ENCODE measurements around the gene RABGAP1.

Gene RABGAP1

DNA sequence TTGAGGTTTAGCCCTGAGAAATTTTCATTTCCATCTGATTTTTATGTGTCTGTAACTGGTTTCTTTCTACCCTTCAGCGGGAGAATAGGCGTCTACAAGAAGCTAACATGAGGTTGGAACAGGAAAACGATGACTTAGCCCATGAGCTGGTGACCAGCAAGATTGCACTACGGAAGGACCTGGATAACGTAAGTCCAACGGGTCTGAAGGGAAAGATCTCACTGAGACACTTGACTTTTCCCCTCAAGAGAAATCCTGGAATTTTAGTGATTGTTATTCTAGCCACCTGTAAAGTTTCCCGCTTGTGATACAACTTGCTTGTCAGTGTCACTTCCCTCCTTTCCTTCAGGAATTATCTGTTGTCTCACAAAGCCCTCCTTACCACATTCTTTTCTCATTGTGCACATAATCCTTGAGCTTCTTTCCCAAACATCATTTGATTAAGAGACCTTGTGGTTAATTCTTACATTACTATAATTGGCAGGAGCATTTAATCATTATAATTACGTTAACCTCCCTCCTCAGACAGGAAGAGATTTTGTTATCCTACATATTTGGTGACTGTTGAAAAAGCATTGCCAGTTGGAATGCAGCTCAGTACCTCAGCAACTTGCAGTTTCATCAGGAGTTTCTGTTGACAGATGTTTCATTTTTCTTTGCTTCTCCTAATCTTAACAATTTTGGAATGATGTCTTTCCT, 149.5 kb downstream of the RABGAP1 start:
- no peak for DNase-seq

DNA sequence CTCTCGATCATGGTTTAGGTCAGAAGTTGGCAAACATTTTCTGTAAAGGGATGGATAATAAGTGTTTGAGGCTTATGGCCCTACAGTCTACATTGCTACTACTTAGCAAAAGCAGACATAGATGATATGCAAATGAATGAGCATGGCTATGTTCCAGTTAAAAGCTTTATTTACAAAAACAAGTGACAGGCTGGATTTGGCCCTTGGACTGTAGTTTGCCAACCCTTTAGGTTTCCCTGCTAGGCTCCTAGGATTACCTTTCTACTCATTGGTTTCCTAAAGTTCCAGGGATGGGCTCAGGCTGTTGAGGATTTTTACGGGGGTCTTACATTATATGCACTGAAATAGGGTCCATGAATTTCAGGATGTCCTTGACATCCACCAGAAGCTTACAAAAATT, 150.1 kb downstream of the RABGAP1 start:
- DNase-seq: no peak

DNA sequence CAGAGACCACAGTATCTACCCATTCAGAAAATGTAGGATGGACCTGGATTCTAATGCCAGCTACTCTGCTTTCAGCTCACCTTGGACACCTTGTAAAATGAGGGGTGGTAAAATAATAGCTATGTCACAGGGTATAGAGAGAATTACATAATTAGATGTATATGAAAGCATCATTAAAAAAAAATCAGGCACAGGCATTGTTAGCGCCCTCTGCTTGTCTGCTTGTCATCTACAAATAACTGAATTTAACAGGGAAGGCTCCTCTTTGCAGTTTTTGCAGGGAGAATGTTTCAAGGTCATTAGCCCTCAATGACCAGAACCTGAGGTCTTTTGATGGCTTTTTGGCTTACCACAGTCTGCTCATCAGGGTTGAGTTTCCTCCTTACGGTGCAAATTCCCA, 150.6 kb downstream of the RABGAP1 start:
- no peak for DNase-seq

- no peak for DNase-seq
Measured at GRCh38 chr9:123093141-123093540, 152.3 kb downstream of the RABGAP1 start.

GRCh38 chr9:123096987-123097386, 156.2 kb downstream of the RABGAP1 start:
- no peak for DNase-seq

DNA sequence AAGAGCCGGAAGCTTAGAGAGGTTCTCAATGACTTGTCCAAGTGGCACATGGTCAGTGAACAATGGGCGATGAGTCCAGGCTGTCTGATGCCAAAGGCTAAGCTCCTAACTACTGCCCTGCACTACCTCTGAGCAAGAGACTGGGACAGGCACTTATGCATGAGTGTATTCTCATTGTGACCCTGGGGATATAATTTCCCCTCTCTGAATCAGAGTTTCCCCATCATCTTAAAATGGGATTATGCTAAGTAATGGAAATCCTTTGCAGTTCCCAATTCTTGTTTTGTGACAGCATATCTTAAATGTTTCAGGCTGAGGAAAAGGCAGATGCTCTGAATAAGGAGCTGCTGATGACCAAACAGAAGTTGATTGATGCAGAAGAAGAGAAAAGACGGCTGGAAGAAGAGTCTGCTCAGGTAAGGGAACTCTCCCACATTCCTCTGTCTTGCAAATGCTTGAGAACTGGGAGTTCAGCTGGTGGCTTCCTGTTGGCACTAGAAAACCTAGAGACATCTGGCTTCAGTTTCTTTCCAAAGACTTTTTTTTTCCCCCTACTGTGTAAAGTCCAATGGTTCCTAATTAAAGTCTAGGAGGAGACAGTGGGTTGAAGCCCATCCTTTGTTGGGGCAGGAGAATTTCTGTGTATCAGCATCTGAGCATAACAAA, 156.7 kb downstream of the RABGAP1 start:
- DNase-seq: no peak

GRCh38 chr9:123098096-123098459, 157.3 kb downstream of the RABGAP1 start:
- no peak for DNase-seq

- DNase-seq: no peak
Measured at GRCh38 chr9:123099042-123099441, 158.2 kb downstream of the RABGAP1 start.

DNA sequence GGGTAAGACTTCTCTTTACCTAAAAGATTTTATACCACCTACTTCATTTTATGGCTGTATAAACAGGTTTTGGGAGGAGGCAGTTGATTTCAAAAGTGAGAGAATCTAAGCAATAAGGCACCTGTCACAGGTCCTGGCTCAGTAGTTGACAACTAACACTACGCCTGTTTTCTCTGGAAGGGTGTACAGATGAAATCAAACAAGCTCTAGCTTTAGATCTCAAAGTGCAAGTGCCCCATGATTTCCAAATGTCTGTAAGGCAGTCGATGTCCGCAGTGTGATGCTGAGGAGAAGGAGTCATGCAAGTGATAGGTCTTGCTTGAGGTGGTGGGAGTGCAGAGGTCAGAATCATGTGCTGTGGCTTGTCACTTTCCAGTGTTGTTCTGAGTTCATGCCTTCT, 158.7 kb downstream of the RABGAP1 start:
- DNase-seq: no peak

- no peak for DNase-seq
Measured at GRCh38 chr9:123102375-123103113, 161.7 kb downstream of the RABGAP1 start.

- DNase-seq: no peak
Measured at GRCh38 chr9:123104807-123105206, 164.0 kb downstream of the RABGAP1 start.

GRCh38 chr9:123105490-123105889, 164.7 kb downstream of the RABGAP1 start:
- no peak for DNase-seq

DNA sequence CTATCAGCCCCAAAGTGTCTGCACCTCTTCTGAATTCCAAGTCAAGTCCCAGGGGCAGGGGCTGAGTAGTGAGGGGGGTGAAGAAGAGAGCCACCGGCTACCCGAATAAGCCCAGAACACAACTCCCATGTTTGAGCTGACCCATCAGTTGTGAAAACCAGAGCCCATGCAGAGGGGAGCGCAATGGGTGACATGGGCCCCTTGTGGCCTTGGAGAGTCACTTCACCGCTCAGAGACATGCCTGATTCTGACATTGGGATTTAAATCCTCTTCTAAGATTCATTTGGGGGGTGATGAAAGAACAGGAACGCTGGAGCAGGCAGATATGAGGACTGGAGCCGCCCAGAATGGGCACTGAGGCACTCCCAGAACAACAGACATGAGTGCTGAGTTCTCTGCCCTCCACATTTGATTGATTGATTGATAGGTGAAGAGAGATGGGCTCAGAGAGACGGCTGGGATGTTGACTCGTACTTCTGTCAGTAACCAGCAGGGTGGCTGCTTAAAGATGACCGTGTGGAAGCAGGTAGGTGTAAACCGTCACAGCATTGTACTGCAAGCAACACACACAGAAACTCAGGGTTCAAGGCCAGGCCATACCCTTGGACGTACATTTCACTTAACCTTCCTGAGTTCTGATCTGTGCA, 166.9 kb downstream of the RABGAP1 start:
- DNase-seq: no peak

- DNase-seq: no peak
Measured at GRCh38 chr9:123108976-123109375, 168.2 kb downstream of the RABGAP1 start.

DNA sequence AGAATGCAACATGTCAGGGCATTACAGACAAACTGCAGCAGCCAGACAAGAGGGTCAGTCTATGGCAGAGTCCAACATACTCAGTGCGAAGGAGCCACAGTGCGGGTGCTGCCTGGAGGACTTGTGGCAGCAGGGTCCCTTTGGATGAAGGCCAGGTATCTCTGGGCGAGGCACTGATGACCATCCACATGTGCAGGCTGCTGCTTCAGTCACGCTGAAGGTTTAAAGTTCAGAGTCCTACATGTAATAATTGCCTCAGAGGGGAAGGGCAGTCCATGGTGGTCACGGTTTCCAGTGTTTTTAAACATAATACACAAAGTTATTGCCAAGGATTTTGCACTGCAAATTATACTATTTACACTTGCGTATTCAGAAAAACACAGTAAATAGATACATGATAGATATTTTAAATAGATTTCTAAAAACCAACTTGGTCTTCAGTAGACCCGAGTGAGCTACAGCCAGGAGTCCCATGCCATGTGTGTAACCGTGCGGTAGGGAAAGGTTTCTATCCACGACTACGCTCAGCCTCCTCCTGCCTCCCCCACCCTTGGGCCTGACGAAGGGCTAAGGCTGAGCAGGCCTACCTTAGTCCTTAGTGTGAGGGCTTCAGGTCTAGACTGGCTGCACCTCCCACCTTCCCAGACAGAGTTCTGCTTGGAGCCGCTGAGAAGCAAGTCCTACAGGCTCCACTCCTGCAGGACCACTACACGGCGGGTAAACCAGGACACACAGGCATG, 168.9 kb downstream of the RABGAP1 start:
- no peak for DNase-seq

- DNase-seq: no peak
Measured at GRCh38 chr9:123111427-123112014, 170.7 kb downstream of the RABGAP1 start.

DNA sequence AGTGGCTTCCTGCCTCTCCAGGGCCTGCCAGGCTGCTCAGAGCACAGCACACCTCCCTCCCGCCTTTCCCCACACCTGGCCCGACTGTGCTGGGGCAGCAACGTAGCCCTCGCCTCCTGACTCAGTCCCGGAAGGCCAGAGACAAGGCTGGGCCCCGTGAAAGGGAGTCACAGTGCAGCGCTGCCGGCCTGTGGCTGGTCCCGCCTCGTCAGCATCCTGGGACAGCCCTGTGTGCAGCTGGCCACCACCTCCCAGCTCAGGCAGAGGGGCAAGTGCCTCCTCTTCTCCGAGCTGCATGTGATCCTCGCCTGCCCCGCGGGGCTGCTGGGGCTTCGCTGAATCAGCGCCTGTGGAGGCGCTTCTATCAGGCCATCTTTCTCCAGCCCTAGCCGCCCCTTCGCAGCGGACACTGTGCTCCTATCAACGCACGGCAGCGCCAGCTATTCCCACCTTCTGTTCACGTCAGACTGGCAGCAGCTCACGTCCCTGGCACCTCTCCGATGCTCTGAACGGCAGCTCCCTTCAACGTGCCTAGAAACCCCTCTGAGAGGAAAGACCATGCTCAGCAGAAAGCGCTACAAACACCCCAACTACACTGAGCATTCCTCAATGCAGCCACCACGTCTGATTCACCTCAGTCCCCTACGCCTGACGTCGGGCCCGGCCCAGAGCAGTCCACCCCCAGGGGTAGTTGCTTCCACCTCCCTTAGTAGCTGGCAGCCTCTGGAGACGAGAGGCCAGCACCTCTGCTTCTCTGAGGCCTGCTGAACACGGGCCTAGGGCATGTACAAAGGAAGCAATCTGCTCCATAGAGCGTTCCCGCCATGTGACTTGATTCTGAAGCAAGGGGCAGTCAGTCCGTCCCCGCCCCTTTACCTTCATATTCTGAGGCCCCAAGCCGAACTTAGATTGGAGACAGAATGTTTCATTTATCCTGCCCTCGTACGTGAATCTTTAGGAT, 171.5 kb downstream of the RABGAP1 start:
- no peak for DNase-seq

DNA sequence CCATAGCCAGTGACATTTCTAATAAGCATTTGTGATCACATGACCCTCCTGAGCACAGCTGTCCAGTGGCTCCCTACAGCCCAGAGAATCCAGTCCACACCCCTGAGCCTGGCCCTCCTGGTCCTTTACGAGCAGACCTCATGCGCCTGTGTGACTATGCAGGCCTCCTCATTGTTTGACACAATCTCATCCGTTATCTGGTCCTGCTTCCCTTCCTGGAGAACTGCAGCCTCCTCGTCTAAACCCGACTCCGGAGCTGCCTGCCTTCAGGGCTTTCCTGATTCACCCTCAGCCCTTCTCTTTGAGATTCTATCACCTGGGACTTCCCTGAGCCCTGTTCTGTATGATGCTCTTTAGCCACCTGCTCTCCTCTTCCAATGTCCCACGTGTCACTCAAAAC, 172.4 kb downstream of the RABGAP1 start:
- DNase-seq: no peak

DNA sequence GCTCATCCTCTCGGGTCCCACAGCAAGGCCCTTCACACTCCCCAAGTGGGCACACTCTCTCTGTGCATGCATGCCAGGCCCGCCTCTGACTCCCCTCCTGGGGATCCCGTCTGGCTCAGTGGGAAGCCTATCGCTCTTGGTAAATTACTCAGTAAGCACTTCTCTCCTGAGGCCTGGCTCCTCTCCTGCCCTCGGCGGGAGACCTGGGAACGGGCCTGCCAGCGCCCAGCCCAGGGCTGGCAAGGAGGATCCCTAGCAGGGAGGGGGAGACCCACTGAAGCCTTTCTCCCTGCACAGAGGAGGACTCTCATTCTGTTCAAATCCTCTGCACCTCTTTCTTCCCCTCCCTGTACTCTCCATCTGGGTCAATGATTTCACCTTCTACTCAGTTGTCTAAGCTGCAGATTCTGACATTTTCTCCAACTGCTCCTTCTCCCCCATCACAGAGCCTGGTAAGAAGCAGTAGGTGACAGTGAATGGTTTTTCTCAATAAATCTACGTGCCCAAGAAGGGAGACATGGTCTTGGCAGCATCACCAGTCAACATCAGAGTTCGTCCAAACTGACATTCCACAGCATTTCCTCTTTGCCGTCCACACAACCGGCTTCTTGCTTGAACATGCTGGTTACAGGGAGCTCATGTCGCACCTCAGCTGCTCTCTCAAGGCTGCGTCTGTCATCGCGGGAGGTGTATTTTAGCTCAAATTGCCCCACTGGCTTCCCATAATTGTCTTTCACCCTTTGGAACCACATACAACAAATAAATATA, 174.5 kb downstream of the RABGAP1 start:
- DNase-seq: no peak

DNA sequence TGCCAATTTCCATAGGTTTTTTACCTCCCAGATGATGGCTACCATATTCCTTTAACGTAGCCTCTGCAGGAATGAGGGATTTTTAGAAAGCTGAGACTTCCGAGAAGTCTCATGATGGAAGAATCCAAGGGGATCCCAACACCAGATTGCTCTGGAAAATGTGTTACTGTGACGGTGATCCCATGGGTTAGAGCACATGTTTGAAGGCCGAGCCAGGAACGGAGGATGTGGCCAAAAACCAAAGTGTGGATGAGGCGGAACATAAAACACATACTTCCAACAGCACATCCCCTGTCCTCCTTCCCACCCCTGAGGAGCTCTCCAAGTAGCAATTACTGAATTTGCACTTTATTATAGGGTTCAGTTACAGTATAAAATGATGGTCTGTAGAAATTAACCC, 175.2 kb downstream of the RABGAP1 start:
- no peak for DNase-seq

DNA sequence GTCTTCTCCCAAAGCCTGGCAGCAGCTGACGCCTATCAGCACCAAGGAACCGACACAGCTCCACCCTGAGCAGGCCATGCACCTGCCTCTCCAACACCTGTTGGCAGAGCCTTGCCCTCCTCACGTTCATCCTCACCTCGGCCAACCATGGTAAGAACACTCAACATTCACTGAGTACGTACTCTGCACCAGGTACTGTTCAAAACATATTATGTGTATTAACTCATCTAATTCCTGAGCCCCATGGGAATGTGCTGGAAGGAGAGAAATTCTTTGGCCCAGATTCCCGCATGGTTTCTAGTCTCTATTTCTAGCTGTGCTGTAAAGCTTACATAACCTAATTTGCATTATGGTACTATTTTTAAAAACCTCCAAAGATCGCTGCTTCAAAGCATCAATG, 178.7 kb downstream of the RABGAP1 start:
- no peak for DNase-seq
